NCI-H1694 (cell line): ENCODE measurements around the gene DISP1.
"Not testable (repeated sequence)": the region's sequence is repeated elsewhere in the genome, so short reads cannot be mapped to it uniquely, and the experiment has no call there.

Experiments used
- DNase-seq: peaks from one replicate; lab custom pipeline; 2025; lab: John Stamatoyannopoulos, UW

Gene DISP1

DNA sequence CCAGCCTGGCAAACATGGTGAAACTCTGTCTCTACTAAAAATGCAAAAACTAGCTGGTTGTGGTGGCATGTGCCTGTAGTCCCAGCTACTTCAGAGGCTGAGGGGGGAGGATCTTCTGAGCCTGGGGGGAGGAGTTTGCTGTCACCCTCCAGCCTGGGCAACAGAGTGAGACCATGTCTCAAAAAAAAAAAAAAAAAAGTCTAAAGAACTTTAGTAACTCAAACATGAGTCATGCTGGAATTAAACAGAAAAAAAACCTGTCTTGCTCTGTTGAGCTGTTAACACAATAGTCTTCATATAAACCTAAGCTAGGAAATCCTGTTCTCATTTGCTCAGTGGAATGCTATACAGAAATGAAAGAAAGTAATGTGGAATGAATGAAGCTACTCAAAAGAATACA is 16.7 kb upstream of the DISP1 start:
- DNase-seq, result no peak

DNA sequence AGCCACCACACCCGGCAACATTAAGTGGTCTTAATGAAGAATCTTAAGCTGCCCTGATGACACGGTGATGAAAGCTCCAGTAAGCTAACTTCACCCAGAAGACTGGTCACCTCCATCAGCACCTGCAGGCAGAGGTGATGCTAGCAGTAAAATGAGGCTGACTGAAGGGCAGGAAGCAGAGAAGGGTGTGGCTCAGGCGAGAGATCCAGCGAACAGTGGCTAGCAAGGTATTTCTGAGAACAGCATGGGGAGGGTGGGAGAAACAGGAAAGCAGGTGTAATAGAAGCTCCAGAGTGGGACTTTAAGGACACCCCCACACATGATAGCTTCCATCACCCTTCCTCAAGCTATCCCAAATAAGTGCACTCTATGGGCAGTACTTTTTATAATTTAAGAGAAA is 15.9 kb upstream of the DISP1 start:
- no peak for DNase-seq

DNA sequence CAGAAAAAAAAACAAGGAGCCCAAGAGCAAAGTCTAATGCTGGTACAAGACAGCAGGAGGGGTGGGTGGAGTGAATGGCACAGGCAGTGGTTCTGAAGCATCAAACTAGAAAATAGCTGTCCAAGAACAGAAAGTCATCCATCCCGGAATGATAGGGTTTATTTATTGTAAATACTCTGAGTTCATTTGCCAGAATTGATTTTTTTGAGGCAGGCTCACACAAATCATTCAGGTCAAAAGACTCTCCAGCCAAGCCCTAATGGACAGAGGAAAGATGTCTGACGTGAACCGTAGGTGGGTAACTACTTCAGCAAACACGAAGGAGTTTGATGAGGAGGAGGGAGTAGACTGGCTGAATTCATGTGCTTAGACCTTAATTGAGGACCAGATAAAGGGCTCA is 13.8 kb upstream of the DISP1 start:
- no peak for DNase-seq

DNA sequence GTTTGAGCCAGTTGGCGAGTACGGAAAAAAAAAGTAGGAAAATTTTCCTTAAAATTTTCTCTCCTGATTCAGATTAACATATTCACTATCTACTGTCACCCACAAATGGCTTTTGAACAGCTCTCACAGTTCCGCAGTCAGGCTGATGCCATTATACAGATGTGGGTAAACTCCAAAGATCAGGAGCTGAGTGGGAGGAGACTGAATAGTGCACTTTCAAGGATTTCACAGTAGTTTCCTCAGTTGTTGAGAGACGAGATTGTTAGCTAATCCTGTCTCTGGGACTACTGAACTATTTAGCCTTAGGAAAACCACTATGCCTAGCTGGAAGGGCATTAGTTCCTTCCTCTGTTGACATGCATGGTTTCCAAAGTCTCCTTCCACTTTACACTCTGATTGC is 3.2 kb upstream of the DISP1 start:
- no peak for DNase-seq

DNA sequence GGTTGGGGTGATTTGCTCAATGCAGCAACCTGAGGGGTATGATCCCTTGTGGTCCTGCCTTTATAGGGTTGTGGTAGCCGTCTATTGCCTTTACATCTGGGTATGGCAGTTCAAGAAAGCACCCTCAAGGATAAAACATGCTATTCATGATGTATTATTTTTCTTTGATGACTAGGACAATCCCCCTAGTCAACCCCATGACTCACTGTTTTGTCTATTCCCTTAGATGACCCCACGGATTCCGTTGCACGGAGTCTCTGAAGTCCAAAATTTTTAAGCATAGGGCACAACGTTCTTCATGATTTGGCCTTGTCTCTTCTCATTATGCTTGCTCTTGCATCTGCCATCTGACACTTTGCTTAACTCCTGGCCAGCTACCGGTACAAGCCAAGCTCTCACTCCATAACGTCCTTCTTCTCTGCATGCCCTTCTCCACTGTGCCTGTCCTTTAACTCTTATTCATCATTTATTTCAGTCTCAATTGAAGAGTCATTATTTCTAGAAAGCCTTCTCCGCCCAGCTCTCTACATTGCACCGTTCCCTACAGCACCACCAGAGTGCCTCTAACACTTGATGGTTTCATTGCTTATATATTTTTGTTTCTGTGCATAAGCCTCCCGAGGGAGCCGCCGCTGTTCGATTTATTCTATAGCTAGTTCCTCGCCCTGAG is 838 bp upstream of the DISP1 start:
- no peak for DNase-seq

DNA sequence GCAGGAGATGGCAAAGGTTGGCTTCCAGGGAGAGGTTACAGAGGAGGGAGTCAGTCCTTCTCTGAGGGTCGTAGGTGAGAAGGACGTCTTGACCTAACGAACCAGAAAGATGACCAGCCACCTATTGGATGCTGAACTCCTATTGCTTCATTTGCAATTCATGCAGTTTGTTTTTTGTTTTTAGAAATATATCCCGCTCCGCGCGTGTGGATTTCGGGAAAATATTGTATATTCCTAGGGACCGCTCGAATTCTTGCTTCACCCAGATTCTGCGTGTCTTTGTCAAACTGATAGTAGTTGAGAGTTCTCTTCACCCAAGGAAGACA is 564 bp downstream of the DISP1 start:
- DNase-seq, result no peak

DNA sequence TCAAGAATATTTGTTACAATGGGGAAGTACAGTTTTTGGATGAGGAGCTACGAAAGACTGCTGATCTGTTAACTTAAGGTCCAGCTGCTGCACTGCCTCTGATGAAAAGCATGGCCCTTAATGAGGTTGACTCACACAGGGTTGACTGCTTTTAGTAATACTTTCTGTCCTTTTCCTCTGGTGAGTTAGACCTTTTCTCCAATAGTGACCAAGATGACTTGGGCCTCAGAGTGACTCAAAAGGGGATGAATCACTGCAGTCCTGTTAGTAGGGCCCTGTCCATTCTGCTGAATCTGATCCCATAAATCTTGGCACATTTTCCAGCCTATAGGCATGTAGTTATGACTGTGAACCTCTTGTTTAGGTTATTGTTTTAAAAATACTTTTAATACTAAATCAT is 2.7 kb downstream of the DISP1 start:
- DNase-seq, result no peak

DNA sequence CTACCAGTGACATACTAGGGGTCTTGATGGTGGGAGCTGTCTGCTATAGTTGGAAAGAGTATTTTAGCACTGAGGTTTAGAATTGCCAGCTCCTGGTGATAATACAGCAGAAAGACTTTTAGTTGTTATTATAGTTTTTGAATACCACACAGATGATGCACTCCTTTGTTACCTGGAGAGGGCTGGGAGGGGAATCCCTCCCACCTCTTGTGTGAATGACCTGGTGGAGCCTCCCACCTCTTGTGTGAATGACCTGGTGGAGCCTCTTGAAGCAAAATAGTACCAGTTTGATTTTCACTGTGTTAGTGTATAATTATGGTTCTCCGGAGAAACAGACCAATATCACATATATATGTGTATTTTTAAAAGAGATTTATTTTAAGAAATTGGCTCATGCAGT is 3.3 kb downstream of the DISP1 start:
- no peak for DNase-seq

DNA sequence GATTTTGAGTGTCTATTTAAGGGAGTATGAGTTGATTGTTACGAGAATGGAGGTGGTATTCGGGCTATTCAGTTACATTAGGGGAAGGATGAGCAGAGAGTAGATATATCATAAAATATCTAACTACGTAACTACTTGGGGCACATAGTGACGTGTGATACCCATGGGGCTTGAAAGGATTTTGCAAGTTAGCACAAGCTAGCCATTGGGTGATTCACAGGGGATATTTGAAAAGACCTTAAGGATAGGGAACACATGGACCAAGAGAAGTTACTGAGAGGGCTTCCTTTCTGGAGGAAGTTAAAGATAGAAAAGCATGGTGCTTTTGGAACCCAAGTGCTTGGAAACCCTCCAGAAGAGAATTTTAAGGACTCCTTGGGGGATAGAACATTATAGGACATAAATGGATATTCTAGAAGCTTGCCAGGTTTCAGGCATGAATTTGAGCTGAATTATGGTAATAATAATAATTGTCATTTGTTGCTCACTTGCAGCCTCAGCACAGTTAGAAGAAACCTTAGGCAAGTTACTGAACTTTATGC is 5.4 kb downstream of the DISP1 start:
- no peak for DNase-seq

DNA sequence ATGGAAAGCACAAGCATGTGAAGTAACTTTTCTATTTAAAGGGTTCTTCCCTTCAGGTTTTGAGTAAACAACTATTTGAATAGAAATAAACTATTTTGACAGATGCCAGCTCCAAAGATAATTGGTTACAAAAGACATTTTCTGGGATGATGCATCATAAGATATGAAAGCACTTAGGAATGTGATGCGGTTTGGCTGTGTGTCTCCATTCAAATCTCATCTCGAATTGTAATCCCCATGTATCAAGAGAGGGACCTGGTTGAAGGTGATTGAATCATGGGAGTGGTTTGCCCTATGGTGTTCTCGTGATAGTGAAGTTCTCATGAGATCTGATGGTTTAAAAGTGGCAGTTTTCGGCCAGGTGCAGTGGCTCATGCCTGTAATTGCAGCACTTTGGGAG is 6.4 kb downstream of the DISP1 start:
- DNase-seq, result no peak

DNA sequence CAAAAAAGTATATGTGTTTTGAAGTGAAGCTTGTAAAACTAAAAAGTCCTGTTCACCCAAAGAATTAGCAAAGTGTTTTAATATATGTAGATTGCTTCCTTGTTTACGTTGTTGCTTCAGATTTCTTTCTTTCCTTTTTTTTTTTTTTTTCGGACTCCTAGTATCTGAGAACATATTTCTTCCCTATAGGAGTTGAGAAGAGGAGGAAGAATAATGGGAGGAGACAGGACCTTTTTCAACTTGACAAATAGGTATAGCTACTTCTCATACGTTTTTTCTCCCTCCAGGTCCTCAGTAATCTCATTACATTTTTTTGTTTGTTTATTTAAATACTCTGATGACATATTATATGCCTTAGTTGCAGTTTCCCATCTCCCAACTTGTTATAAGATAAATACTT is 8.9 kb downstream of the DISP1 start:
- no peak for DNase-seq

DNA sequence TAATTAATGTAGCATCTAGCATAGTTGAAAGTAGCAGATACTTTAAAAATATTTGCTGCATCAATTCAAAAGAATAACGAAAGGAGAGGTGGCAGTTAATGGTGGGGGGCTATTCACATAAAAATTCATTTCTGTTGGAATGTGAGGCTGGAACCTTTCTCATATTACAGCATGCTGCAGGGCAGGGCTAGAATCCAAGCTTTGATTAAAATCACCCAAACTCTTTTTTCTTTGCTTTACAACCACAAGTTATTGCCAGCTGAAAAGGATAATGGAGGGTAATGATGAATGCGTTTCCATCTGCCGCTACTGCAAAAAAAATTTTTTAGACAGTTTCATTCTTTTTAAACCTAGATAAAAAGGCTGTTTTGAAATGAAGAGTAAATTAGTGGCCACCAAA is 9.8 kb downstream of the DISP1 start:
- DNase-seq, result no peak

DNA sequence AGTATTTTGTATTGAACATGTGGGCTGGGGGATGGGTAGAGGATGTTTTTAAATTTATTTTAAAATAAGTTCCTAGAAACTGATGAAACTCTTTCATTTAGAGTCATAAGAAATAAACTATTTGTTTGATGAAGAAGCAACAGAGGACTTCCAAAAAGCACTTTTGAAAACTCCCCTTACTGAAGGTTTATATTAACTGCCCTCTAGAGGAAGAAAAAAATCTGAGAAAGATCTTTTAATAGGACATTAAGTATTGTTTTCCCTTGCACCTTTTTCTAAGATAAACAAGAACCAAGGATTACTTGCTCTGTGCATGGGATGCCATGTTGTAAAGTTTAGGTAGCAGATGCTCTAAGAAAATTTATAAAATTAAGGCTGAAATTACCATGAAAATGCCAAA is 14.1 kb downstream of the DISP1 start:
- no peak for DNase-seq

DNA sequence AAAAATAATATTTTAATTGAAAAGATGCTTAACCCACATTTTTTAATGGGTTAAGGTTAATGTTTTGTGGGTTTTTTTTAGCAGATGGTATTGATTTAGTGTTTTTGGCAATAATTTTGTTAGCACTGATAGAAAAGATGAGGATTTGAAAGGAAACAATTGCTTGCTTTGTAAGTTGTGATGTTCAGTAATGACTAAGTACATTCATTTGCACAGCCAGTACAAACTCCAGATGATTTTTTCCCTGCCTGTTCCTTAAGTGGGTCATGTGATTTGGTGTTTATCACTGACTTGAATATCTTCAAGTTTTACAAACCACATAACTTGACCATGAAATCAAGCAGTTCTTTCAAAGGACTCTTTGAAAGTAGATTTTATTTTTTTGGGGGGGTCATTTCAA is 15.0 kb downstream of the DISP1 start:
- DNase-seq, result no peak

DNA sequence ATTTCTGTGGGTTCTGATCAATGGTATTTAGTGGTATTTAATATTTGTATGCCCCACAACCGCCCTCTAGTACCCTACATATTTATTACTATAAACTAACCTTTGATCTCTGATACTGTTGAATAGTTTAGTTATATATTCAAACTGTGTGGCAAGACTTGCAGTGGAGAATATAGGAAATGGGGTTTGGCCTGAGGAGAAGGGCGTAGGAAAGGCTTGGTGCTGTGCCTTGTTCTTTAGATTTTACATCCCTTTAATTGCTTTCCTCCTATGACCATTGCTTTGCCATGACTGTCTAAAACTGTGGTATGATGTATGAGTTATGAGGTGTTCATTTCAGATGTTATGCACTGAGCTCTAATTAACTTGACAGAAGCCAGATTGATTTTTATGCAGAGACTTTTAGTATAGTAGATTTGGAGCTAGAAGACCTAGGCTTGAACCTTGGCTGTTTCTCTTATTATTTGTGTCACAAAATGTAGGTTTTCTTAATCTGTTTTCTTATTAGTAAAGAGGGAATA is 18.6 kb downstream of the DISP1 start:
- no peak for DNase-seq

DNA sequence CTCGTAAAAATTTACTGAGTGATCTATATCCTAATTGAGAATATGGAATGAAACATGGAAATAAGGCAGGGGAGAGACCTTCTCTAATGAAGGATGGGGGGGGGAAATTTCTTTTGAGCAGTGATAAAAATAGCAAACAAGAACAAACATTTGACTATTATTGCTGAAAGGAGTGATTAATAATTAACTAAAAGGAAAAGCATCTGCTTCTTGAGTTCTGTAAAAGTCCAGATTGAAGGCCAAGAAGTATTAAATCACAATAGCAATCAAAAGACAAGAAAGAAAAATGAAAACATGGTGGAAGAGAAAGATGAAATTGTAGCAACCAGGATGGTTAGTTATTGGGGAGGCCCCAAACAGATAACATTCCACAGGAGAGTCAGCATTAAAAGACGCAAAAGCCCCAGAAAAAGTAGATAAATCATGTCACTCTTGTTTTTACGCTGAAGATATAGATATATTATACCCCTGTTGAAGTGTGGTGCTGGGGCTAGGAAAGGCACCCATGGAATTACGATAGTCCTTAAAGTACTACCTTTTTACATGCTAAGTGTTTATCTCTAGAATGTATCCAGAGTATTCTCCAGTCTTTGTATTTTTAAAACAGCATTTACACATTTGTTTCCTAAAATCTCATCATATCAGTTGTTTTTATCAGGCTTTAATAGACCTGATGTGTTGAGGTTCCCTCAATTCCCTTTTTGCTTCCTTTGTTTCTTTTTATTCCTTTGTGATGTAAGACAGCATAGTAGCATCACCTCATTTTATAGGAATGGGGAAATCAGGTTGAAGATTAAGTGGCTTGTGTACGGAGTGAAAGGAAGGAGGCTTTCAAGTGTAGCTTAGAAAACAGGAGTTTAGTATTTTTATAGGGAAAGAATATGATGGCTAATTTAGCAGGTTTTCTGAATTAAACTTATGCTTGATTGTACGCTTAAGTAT is 28.9 kb downstream of the DISP1 start:
- DNase-seq, result no peak

DNA sequence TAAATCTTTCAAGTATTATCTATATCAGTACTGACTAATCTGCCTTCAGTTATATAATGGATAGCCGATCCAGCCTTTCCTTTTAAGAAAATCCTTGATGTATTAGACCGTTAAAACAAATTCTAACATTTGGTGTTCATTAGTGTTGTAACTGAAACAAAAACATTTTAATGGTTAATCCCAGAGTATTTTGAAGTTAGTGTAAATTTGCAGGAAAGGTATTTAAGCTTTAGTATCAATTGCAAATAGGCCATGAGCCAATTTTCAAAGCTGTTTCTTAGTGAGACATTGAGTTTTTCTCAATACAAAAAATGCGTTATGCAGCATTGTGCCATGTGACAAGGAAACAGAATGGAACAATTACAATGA is 29.6 kb downstream of the DISP1 start:
- no peak for DNase-seq

DNA sequence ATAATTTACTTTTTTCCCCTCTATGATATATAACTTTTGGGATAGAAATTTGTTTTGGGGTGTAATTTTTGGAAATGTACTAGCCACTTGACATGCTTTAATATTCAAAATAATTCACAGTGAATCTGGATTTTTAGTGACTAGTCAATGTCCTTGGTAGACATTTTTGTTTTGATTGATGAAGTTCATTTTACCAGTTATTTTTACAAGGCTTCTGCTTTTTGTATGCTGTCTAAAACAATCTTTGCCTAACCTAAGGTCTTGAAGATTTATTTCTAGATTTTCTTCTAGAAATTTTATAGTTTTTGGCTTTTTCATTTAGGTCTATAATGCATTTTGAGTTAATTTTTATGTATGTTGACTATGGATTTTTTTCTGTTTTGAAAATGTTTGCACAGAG is 30.9 kb downstream of the DISP1 start:
- DNase-seq, result no peak

DNA sequence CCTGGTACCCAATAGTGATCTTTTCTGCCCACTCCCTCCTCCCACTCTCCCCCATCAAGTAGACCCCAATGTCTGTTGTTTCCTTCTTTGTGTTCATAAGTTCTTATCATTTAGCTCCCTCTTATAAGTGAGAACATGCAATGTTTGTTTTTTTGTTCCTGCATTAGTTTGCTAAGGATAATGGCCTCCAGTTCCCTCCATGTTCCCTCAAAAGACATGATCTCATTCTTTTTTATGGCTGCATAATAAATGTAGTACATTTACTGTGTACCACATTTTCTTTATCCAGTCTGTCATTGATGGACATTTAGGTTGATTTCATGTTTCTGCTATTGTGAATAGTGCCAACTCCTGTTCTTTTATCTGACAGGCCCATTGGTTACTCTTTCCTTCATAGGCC is 35.7 kb downstream of the DISP1 start:
- DNase-seq, result not testable (repeated sequence)

DNA sequence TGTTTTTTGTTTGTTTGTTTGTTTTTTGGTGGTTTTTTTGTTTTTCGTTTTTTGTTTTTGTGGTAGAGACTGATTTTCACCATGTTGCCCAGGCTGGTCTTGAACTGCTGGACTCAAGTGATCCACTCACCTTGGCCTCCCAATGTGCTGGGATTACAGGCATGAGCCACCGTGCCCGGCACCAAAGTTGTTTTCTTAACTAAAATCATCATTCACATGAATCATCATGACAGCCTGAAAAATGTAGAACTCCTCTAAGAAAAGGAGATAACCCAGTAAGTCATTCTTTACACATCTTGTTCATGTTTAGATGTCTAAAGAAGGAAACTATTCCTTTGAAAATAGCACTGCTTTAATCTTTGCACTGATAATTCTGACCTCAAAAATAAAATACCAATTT is 37.5 kb downstream of the DISP1 start:
- no peak for DNase-seq

DNA sequence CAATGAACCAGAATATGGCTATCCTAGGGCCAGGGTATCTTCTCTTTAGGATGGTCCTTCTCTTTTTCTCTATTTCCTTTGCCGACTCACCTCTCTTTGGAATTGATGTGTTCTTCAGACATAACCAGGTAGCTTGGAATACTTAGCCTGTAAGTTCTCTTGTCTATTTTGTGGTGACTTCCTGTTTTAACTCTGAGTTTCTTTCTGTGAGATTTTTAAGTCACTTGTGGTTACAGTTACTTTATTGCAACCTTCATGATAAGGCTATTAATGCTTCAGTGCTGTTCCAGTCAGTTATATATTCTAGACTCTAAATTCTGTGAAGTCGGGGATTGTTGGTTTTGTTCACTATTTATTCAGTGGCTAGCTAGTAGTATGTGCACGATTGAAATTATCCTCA is 46.2 kb downstream of the DISP1 start:
- no peak for DNase-seq
